Transverse colon (tissue), 4 donors: ENCODE measurements around the gene AMOTL1.

Experiments
- EP300 ChIP-seq: sonication (generic); formaldehyde crosslinking; IDR thresholded peaks from one replicate; pipeline ENCODE4 v1.6.1; 2017; ENCODE audit warnings: antibody characterized with exemption, low read depth
- POLR2A ChIP-seq: fragments of 450-650 bp; IDR thresholded peaks from one replicate; pipeline ENCODE4 v1.6.1; 2016; ENCODE audit warnings: antibody characterized with exemption, mild to moderate bottlenecking, moderate library complexity
- POLR2AphosphoS5 ChIP-seq, 3 donors: sonication (generic); formaldehyde crosslinking; IDR thresholded peaks; one replicate each; pipeline ENCODE4 v1.6.1; 2016; ENCODE audit warnings: antibody characterized with exemption in 3 of 3
- TF ChIP-seq, protein P1 (sequence below), 5 experiments: fragments of 200-600 bp in 3 of 5; fragments of 450-650 bp in 2 of 5; sonication (generic) in 3 of 5; IDR thresholded peaks; 1 replicate in 2 of 5; 2 replicates in 3 of 5; pipeline ENCODE4 v1.5.1; 2016 to 2017; ENCODE audit warnings: antibody characterized with exemption in 5 of 5, inconsistent platforms in 3 of 5, mild to moderate bottlenecking in 2 of 5, moderate library complexity in 1 of 5

DNA sequence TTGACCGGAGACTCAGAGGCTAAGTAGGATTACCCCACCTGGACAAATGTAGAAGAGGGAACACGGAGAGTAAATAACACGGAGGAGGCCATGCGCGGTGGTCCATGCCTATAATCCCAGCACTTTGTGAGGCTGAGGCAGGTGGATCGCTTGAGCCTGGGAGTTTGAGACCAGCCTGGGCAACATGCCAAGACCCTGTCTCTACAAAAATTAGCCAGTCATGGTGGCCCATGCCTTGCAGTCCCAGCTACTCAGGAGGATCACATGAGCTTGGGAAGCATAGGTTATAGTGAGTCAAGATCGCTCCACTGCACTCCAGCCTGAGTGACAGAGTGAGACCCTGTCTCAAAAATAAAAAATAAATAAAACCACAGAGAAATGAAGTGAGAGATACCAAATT, 53.9 kb downstream of the AMOTL1 start:
- TF ChIP-seq, protein P1, sequence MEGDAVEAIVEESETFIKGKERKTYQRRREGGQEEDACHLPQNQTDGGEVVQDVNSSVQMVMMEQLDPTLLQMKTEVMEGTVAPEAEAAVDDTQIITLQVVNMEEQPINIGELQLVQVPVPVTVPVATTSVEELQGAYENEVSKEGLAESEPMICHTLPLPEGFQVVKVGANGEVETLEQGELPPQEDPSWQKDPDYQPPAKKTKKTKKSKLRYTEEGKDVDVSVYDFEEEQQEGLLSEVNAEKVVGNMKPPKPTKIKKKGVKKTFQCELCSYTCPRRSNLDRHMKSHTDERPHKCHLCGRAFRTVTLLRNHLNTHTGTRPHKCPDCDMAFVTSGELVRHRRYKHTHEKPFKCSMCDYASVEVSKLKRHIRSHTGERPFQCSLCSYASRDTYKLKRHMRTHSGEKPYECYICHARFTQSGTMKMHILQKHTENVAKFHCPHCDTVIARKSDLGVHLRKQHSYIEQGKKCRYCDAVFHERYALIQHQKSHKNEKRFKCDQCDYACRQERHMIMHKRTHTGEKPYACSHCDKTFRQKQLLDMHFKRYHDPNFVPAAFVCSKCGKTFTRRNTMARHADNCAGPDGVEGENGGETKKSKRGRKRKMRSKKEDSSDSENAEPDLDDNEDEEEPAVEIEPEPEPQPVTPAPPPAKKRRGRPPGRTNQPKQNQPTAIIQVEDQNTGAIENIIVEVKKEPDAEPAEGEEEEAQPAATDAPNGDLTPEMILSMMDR (IDR thresholded peaks at IDR 0.05) = no peak
- TF ChIP-seq POLR2A (no peak), POLR2AphosphoS5 (IDR thresholded peaks at IDR 0.05) (no peak), EP300 (no peak)
